Measurements from ENCODE around the gene IKZF2. TPM values are rescaled to one million over a fixed set of nuclear protein-coding genes. Genes with fewer than 3 reads are reported as not detected.

Gene IKZF2
- total and polyA plus RNA-seq, 10 of the 15 experiments (the other 5 are each of a cell fraction or from before 2014, with no cell fraction given), result 15.2 to 266 (median 87.2) TPM

- no peaks in the 10 kb centered on the region for H3K79me2 ChIP-seq (ENCODE audit: control insufficient read depth, insufficient read depth, low read length)
- H2AFZ ChIP-seq (ENCODE audit: control insufficient read depth, low read depth, low read length), result no peak overlapping the region; the same call in 1 of the 2 replicates
- H4K20me1 ChIP-seq (ENCODE audit: control insufficient read depth, insufficient read depth), result no peaks in the 10 kb centered on the region
- peaks cover 3 to 9% of the 10 kb centered on the region in 2 experiments; a peak in 3 of 4 replicates for H3K36me3 ChIP-seq (ENCODE audit: control insufficient read depth in 2 of 2, insufficient read depth in 2 of 2, low read length in 1 of 2)
- no TSS peak for BruUV-seq (replicated peaks)
- intact Hi-C loops (cut with micrococcal nuclease; ENCODE audit: unreplicated experiment), result no loop called here
- SMC1A ChIA-PET (ENCODE audit: uncharacterized antibody, unreplicated experiment), result interaction anchor here (0.7 to 2.3 kb wide), 16 partner anchors 11 to 191 kb away, joined by 3 to 13 read pairs (median 3); no protein-coding TSS in a partner anchor
- no peaks in the 10 kb centered on the region for H3K4me1 ChIP-seq (ENCODE audit: control insufficient read depth, insufficient read depth, low read length)
- no peak overlapping the region for H3K4me2 ChIP-seq (ENCODE audit: control insufficient read depth, insufficient read depth)
- H3K9me3 ChIP-seq (replicated peaks; ENCODE audit: control insufficient read depth, insufficient read depth, low read length), result no peaks in the 10 kb centered on the region
- RAD21 ChIA-PET (ENCODE audit: unreplicated experiment), result interaction anchor here (0.9 to 1.2 kb wide), 2 partner anchors 50 to 274 kb away, joined by 3 read pairs; no protein-coding TSS in a partner anchor
- CTCF ChIA-PET, result interaction anchor here (0.9 to 1.5 kb wide), 4 partner anchors 11 to 195 kb away, joined by 3 to 4 read pairs (median 4); no protein-coding TSS in a partner anchor
- H3K4me3 ChIP-seq, result no peak overlapping the region
- 2% methylated on average over 4 of the region's 4 CpGs for WGBS (ENCODE audit: insufficient coverage, insufficient replicate concordance, low lambda C conversion rate, missing lambda C conversion rate)
- POLR2A ChIA-PET, result interaction anchor here (0.7 kb wide), 1 partner anchor 39 kb away, joined by 3 read pairs; no protein-coding TSS in a partner anchor
- peak; percentile 29 for TF ChIP-seq JUNB (IDR thresholded peaks at IDR 0.05)
- no peak for TF ChIP-seq SMC3 (IDR thresholded peaks at IDR 0.05; ENCODE audit: borderline replicate concordance, low read length)
- peak overlapping the region; percentile 8; the same call in 1 of the 2 replicates for H3K27ac ChIP-seq (ENCODE audit: control insufficient read depth, insufficient read depth)
- no peaks in the 10 kb centered on the region for H3K27me3 ChIP-seq (replicated peaks in 1 of 2; ENCODE audit: control insufficient read depth in 2 of 2, insufficient read depth in 2 of 2, low read length in 1 of 2)
- FAIRE-seq (no peak), ATAC-seq (peak; percentile 71), DNase-seq (ENCODE audit: low read depth, low spot score) (no peak)
- H3K9ac ChIP-seq (ENCODE audit: control insufficient read depth, insufficient read depth, low read length), result no peak overlapping the region
- in situ Hi-C loops (cut with MboI), result no loop called here
Measured at GRCh38 chr2:212968284-212969081, 182.9 kb downstream of the IKZF2 start.

- no peak for DNase-seq (ENCODE audit: low read depth, low spot score)
- no peaks in the 10 kb centered on the region for H3K79me2 ChIP-seq (ENCODE audit: control insufficient read depth, insufficient read depth, low read length)
- H3K27ac ChIP-seq (ENCODE audit: control insufficient read depth, insufficient read depth), result no peak overlapping the region
- POLR2A ChIA-PET, result interaction anchor here (0.8 kb wide), 1 partner anchor 78 kb away, joined by 3 read pairs; no protein-coding TSS in a partner anchor
- H3K4me1 ChIP-seq (ENCODE audit: control insufficient read depth, insufficient read depth, low read length), result no peaks in the 10 kb centered on the region
- H3K36me3 ChIP-seq (ENCODE audit: control insufficient read depth in 2 of 2, insufficient read depth in 2 of 2, low read length in 1 of 2), result peaks cover 0 to 5% of the 10 kb centered on the region in 2 experiments; a peak in 3 of 4 replicates
- intact Hi-C loops (cut with micrococcal nuclease; ENCODE audit: unreplicated experiment) (no loop called here), in situ Hi-C loops (cut with MboI) (no loop called here)
- H4K20me1 ChIP-seq (ENCODE audit: control insufficient read depth, insufficient read depth), result no peaks in the 10 kb centered on the region
- peak; percentile 65 for FAIRE-seq
- no peaks in the 10 kb centered on the region for H3K27me3 ChIP-seq (replicated peaks in 1 of 2; ENCODE audit: control insufficient read depth in 2 of 2, insufficient read depth in 2 of 2, low read length in 1 of 2)
- no peaks in the 10 kb centered on the region for H3K9me3 ChIP-seq (replicated peaks; ENCODE audit: control insufficient read depth, insufficient read depth, low read length)
- CTCF ChIA-PET, result interaction anchor here (0.7 to 1.4 kb wide), 4 partner anchors 10 to 190 kb away, joined by 3 to 5 read pairs (median 3); no protein-coding TSS in a partner anchor
- ATAC-seq, result no peak
- no peak overlapping the region for H2AFZ ChIP-seq (ENCODE audit: control insufficient read depth, low read depth, low read length)
- no TSS peak for BruUV-seq (replicated peaks)
- 0% methylated on average over 1 of the region's 1 CpG for WGBS (ENCODE audit: insufficient coverage, insufficient replicate concordance, low lambda C conversion rate, missing lambda C conversion rate)
- SMC1A ChIA-PET (ENCODE audit: uncharacterized antibody, unreplicated experiment), result interaction anchor here (0.9 to 2.5 kb wide), 7 partner anchors 8 to 477 kb away, joined by 3 to 14 read pairs (median 6); no protein-coding TSS in a partner anchor
- no peak overlapping the region for H3K4me2 ChIP-seq (ENCODE audit: control insufficient read depth, insufficient read depth)
- no peak overlapping the region for H3K4me3 ChIP-seq
- no peak overlapping the region for H3K9ac ChIP-seq (ENCODE audit: control insufficient read depth, insufficient read depth, low read length)
- RAD21 ChIA-PET (ENCODE audit: unreplicated experiment), result interaction anchor here (1.4 to 1.5 kb wide), 2 partner anchors 49 to 178 kb away, joined by 3 to 7 read pairs; no protein-coding TSS in a partner anchor
- TF ChIP-seq ZBED1 (IDR thresholded peaks at IDR 0.05; ENCODE audit: borderline replicate concordance) (no peak), NFXL1 (IDR thresholded peaks at IDR 0.05; ENCODE audit: borderline replicate concordance) (no peak), BRCA1 (IDR thresholded peaks at IDR 0.05; ENCODE audit: low read depth, low read length) (no peak), GABPA (IDR thresholded peaks at IDR 0.05; ENCODE audit: low read depth) (no peak), EED (IDR thresholded peaks at IDR 0.05; ENCODE audit: low read depth) (no peak), TCF3 (IDR thresholded peaks at IDR 0.05; ENCODE audit: borderline replicate concordance, insufficient read depth, low read depth, low read length) (no peak), RFX5 (IDR thresholded peaks at IDR 0.05; ENCODE audit: low read depth, low read length) (no peak), PML (IDR thresholded peaks at IDR 0.05; ENCODE audit: low read length) (no peak), SMAD5 (IDR thresholded peaks at IDR 0.05; ENCODE audit: low read depth) (no peak), USF2 (IDR thresholded peaks at IDR 0.05; ENCODE audit: borderline replicate concordance, low read depth, low read length) (no peak), BHLHE40 (IDR thresholded peaks at IDR 0.05; ENCODE audit: borderline replicate concordance in 1 of 2, low read depth in 2 of 2, low read length in 1 of 2) (no peak), BMI1 (IDR thresholded peaks at IDR 0.05; ENCODE audit: borderline replicate concordance) (no peak), KLF5 (IDR thresholded peaks at IDR 0.05; ENCODE audit: partially characterized antibody) (no peak), MAX (IDR thresholded peaks at IDR 0.05; ENCODE audit: low read depth, low read length) (no peak)
Measured at GRCh38 chr2:212966884-212967283, 184.5 kb downstream of the IKZF2 start.

Measured in GM12878 (cell line).